PC-9 (cell line): ENCODE measurements around the gene PLEKHA7. TPM values are rescaled to one million over a fixed set of nuclear protein-coding genes. Genes with fewer than 3 reads are reported as not detected.

ENCODE experiments used
- BruUV-seq: library from RNA; stranded (reverse); fragments of 400-500 nt; replicated peaks from 2 replicates; lab custom pipeline; 2021; lab: Mats Ljungman, UMichigan
- CTCF ChIA-PET: fragments of 300-600 bp; sonication (Branson Sonifier 250); formaldehyde crosslinking; loops from one replicate; lab custom pipeline; 2022; ENCODE audit warnings: antibody characterized with exemption; lab: Charles Lee
- POLR2A ChIA-PET: fragments of 300-600 bp; sonication (Branson Sonifier 250); formaldehyde crosslinking; loops from one replicate; lab custom pipeline; 2022; ENCODE audit warnings: antibody characterized with exemption; ENCODE audit not compliant: unreplicated experiment; lab: Charles Lee
- DNase-seq, 2 experiments: peaks; one replicate each; pipeline versions ENCODE4 v3.0.0 to v3.0.0-alpha.2; 2015 to 2022; ENCODE audit warnings: mixed read lengths in 1 of 2
- H2AFZ ChIP-seq: fragments of 200-600 bp; sonication (generic); 2 replicates; pipeline ENCODE4 v1.8.1; 2017; ENCODE audit warnings: antibody characterized with exemption
- H3F3A ChIP-seq: fragments of 200-600 bp; sonication (generic); 2 replicates; pipeline ENCODE4 v1.8.1; 2017; ENCODE audit warnings: antibody characterized with exemption, mild to moderate bottlenecking, low read depth; ENCODE audit not compliant: insufficient read depth
- H3K27ac ChIP-seq: fragments of 200-600 bp; sonication (generic); 2 replicates; pipeline ENCODE4 v1.6.1; 2016; ENCODE audit warnings: mixed run types
- H3K27me3 ChIP-seq: fragments of 200-600 bp; sonication (generic); 2 replicates; pipeline ENCODE4 v1.6.1; 2016; ENCODE audit warnings: low read depth, mixed run types; ENCODE audit not compliant: insufficient read depth
- H3K36me3 ChIP-seq: fragments of 200-600 bp; sonication (generic); 2 replicates; pipeline ENCODE4 v1.6.1; 2016; ENCODE audit warnings: low read depth, mixed run types
- H3K4me1 ChIP-seq: fragments of 200-600 bp; sonication (generic); replicated peaks from 2 replicates; pipeline ENCODE4 v1.6.1; 2016; ENCODE audit warnings: mixed run types; ENCODE audit not compliant: insufficient read depth
- H3K4me2 ChIP-seq: fragments of 200-600 bp; sonication (generic); 2 replicates; pipeline ENCODE4 v1.6.1; 2017; ENCODE audit warnings: mixed run types
- H3K4me3 ChIP-seq: fragments of 200-600 bp; sonication (generic); 2 replicates; pipeline ENCODE4 v1.6.1; 2016; ENCODE audit warnings: mixed run types
- H3K79me2 ChIP-seq: fragments of 200-600 bp; sonication (generic); 2 replicates; pipeline ENCODE4 v1.6.1; 2017; ENCODE audit warnings: low read depth, mixed run types
- H3K9me2 ChIP-seq: fragments of 200-600 bp; sonication (generic); 2 replicates; pipeline ENCODE4 v1.8.1; 2017; ENCODE audit warnings: mild to moderate bottlenecking; ENCODE audit not compliant: insufficient read depth
- H3K9me3 ChIP-seq: fragments of 200-600 bp; sonication (generic); 2 replicates; pipeline ENCODE4 v1.8.1; 2016; ENCODE audit warnings: low read depth; ENCODE audit not compliant: insufficient read depth
- H4K20me1 ChIP-seq: fragments of 200-600 bp; sonication (generic); 2 replicates; pipeline ENCODE4 v1.8.1; 2017; ENCODE audit not compliant: insufficient read depth
- CTCF ChIP-seq: fragments of 200-600 bp; sonication (generic); conservative IDR thresholded peaks from 2 replicates; pipeline ENCODE4 v1.6.1; 2017; ENCODE audit warnings: mixed run types, antibody characterized with exemption, mild to moderate bottlenecking, moderate library complexity
- EZH2 ChIP-seq: fragments of 200-600 bp; sonication (generic); IDR thresholded peaks from 2 replicates; pipeline ENCODE4 v1.8.0; 2017; ENCODE audit warnings: antibody characterized with exemption, low read depth
- intact Hi-C: fragments of 100-400 bp; cut with micrococcal nuclease; formaldehyde crosslinking; loops from one replicate; pipeline ENCODE4 v1.10.0; 2022; ENCODE audit not compliant: unreplicated experiment
- total RNA-seq: library from RNA; stranded (reverse); gene quantifications from 2 replicates; pipeline ENCODE4 v1.2.3, GENCODE V29; 2021

PLEKHA7 gene
- total RNA-seq, 1 experiment from 2014 or later, result 26.9 TPM

GRCh38 chr11:16879690-16880089, 134.5 kb downstream of the PLEKHA7 start:
- H3K27ac ChIP-seq, result no peak overlapping the region
- H3K27me3 ChIP-seq, result no peaks in the 10 kb centered on the region
- TF ChIP-seq CTCF (no peak), EZH2 (no peak)
- H3K9me3 ChIP-seq, result no peaks in the 10 kb centered on the region
- intact Hi-C loops, result no loop called here
- H3K4me1 ChIP-seq, result peaks cover 37% of the 10 kb centered on the region
- CTCF ChIA-PET, result no interaction called here
- H3K4me3 ChIP-seq, result no peak overlapping the region
- peaks cover 46% of the 10 kb centered on the region for H3K79me2 ChIP-seq
- no peak overlapping the region for H2AFZ ChIP-seq
- H3K9me2 ChIP-seq, result no peaks in the 10 kb centered on the region
- DNase-seq, result no peak
- H3F3A ChIP-seq, result peaks cover 17% of the 10 kb centered on the region
- no TSS peak for BruUV-seq
- POLR2A ChIA-PET, result no interaction called here
- no peaks in the 10 kb centered on the region for H4K20me1 ChIP-seq
- H3K36me3 ChIP-seq, result no peaks in the 10 kb centered on the region
- no peak overlapping the region for H3K4me2 ChIP-seq

GRCh38 chr11:16876837-16877236, 137.4 kb downstream of the PLEKHA7 start:
- ChIA-PET CTCF (no interaction called here), POLR2A (no interaction called here)
- no TSS peak for BruUV-seq
- H3K4me1 ChIP-seq, result peaks cover 11% of the 10 kb centered on the region
- H3K4me2 ChIP-seq, result no peak overlapping the region
- no peak for DNase-seq
- no peaks in the 10 kb centered on the region for H3F3A ChIP-seq
- H3K36me3 ChIP-seq, result no peaks in the 10 kb centered on the region
- no peaks in the 10 kb centered on the region for H4K20me1 ChIP-seq
- peaks cover 38% of the 10 kb centered on the region for H3K79me2 ChIP-seq
- H3K27me3 ChIP-seq, result no peaks in the 10 kb centered on the region
- intact Hi-C loops, result no loop called here
- no peak overlapping the region for H3K27ac ChIP-seq
- H3K4me3 ChIP-seq, result no peak overlapping the region
- H2AFZ ChIP-seq, result no peak overlapping the region
- H3K9me2 ChIP-seq, result no peaks in the 10 kb centered on the region
- TF ChIP-seq EZH2 (no peak), CTCF (no peak)
- no peaks in the 10 kb centered on the region for H3K9me3 ChIP-seq

GRCh38 chr11:16876053-16876752, 138.0 kb downstream of the PLEKHA7 start:
- Histone ChIP-seq H3K4me2 (no peak overlapping the region), H3K27ac (no peak overlapping the region), H3K9me3 (no peaks in the 10 kb centered on the region), H2AFZ (no peak overlapping the region), H4K20me1 (no peaks in the 10 kb centered on the region), H3K9me2 (no peaks in the 10 kb centered on the region), H3K27me3 (no peaks in the 10 kb centered on the region), H3K4me1 (peaks cover 5% of the 10 kb centered on the region), H3K36me3 (no peaks in the 10 kb centered on the region), H3K4me3 (no peak overlapping the region), H3F3A (no peaks in the 10 kb centered on the region), H3K79me2 (peaks cover 33% of the 10 kb centered on the region)
- ChIA-PET CTCF (no interaction called here), POLR2A (no interaction called here)
- DNase-seq, result no peak
- no TSS peak for BruUV-seq
- intact Hi-C loops, result no loop called here
- TF ChIP-seq EZH2 (no peak), CTCF (no peak)
